DND-41 (cell line): ENCODE results near the gene ADM5.

Experiments used
- CTCF ChIP-seq: IDR thresholded peaks from 2 replicates; pipeline ENCODE4 v1.5.1; 2012; ENCODE audit warnings: borderline replicate concordance, low read length, moderate library complexity, mild to moderate bottlenecking; ENCODE audit not compliant: poor library complexity, severe bottlenecking; ENCODE audit errors: extremely low read depth
- EZH2 ChIP-seq: IDR thresholded peaks from 3 replicates; pipeline ENCODE4 v1.6.1; 2012; ENCODE audit warnings: borderline replicate concordance, low read depth, mild to moderate bottlenecking, moderate library complexity, low read length, inconsistent platforms; ENCODE audit not compliant: severe bottlenecking

DNA sequence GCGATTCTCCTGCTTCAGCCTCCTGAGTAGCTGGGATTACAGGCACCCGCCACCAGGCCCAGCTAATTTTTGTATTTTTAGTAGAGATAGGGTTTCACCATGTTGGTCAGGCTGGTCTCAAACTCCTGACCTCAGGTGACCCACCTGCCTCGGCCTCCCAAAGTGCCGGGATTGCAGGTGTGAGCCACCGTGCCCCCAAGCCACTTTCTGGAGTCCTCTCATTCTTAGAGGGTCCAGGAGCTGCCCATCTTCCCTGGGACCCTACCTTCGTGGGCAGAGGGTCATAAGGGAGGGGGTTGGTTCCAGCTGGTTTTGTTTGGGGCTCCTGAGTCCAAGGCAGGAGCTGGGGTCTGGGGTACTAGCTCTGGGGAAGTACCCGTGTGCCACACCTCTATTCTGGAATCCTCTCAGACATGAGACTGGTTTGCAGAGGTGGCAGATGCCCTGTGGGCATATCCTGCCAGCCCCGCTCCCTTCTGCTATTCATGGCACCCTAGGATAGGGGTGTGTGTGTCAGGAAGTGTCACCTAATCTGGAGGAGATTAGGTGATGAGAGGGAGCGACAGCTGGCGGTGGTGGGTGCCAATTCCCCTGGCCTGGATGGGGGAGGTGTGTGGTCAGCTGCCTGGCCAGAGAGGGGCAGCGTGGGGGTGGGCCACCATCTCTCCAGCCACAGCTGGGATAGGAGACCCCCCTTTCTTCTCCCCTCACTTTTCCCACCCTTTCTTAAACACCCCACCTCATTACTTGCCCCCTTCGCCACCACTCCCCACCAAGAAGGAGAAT, 10.2 kb upstream of the ADM5 start:
- no peak for TF ChIP-seq CTCF
- TF ChIP-seq EZH2, result no peak
